Hematopoietic multipotent progenitor cell (in vitro differentiated cells): Measurements from ENCODE around the gene LIPI. TPM values are rescaled to one million over a fixed set of nuclear protein-coding genes. Genes with fewer than 3 reads are reported as not detected.
"Not testable (repeated sequence)": the region's sequence is repeated elsewhere in the genome, so short reads cannot be mapped to it uniquely, and the experiment has no call there.

Experiments used
- DNase-seq, 3 donors: peaks; one replicate each; pipeline ENCODE4 v3.0.0-alpha.2; 2011 to 2015; ENCODE audit warnings: low read depth in 2 of 3, low spot score in 2 of 3
- total RNA-seq: library from RNA; depleted of rRNA; stranded (reverse); fragments of >200 nt; gene quantifications from one replicate; pipeline ENCODE4 v1.2.3, GENCODE V29; 2012

LIPI gene
- not detected for total RNA-seq

DNA sequence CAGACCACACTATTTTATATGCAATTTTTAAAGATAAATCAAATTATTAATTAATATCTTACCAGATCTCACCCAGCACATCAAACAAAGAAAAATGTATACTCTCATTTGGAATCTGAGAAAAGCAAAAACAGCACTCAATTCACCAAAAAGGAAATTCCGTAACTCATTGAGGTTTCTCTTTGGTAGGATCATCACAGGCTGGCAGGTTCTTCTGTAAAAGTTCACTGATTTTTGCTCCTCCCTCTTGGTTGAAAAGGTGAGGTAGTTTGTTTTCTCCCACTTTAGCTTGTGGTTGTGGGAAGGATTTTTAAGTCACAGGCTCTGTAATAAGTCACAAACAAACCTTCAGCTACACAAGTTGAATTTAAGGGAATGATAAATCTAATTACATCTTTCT, at the start of gene LIPI:
Gene LIPI, minus strand, starts transcription at position 218 of the 400 bp plus-strand sequence. Its CDS starts 110 bp downstream, at position 108.
- no peak for DNase-seq

DNA sequence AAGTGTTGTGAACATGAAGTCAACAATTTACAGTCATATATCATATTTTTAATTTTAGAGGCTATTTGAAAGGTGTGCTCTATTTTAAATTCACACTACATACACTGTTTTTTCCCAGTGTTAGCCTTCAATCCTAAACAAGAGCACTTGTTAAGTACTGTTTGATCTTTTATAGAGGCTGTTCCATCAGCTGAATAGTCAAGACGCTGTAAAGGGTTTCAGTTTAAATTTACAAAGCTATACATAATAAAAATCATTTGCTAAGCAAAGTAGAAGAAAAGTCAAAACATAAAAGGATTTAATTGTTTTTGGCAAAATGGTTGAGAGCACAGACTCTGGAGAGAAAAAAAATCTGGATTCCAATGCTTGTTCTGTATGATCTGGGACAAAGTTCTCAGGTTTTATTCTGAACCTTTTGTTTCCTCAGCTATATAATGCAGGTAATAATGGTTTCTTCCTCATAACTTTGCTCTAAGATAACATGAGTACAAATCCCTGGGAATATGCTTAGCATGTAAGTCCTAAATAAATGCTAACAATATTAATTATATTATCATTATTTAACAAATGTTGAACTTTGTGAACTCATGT, 49.5 kb upstream of the LIPI start:
- no peak for DNase-seq

DNA sequence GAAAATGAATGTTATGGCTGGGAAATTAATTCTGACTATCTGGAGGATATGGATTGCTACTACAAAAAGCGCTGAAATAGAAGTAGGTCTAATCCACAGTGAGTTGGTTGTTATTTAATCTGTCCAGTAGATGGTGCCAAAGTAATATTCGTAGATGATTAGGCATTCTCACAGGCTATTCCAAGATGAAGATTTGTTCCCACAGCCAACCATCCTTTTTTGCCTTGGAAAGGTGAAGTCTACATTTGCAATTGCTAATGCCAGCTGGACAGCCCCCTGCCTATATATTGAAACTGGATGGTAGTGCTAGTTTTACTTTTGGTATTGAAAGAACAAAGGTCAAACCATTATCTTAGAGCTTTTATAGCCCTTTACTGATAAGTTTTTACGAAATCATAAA, 49.0 kb upstream of the LIPI start:
- DNase-seq: peak in 2 of 3 donors; percentile 29 to 62

DNA sequence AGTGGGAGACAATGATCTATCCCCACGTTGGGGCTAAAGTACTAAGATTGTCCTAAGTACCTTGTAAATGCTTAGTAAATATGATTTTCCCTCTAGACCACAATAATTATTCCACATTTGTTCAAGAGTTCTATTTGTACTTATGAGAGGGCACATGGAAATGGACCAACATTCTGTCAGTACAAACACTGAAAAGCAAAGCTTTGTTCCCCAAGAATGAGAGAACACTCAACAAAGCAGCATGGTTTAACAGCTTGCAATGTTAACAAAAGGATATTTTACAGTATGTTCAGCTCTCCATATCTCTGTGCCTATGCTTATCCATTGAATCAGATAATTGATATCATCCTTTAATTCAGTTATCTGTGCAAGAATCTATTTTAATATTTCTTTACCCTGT, 40.6 kb upstream of the LIPI start:
- DNase-seq: no peak

DNA sequence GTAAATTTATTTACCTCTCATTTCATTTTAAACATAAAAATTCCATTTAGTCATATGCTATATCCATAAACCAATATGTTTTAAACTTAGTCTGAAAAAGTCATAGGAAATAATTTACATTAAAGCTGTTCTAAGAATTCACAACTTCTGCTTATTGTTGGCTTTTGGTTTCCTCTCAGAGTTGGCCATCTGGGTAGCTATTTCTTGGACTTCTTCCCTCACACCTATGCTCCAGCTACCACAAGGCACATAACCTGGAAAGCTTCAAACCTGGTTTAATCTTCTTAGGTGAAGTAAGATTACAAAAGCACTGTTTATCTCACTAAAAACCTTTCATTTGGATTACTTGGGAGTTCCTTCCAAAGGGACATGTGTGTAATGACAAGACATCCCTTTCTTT, 35.0 kb upstream of the LIPI start:
- peak in 1 of 3 donors; percentile 41 for DNase-seq

DNA sequence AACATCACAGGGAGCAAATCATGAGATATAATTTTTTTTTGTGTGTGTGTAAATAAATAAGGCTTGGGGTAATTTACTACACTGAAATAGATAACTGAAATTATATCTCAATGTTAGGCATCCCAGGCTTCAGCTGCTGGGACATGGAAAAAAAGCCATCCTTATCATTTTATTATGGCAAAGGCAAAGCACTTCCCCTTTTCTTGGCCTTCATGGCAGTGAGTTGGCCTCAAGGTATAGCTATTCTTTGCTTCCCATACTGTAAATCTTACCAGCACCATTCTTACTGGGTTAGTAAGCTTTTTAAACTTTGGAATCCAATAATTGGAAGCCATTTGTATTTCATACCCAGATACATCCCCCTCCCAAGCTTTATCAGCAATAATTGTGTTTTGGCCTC, 34.2 kb upstream of the LIPI start:
- no peak for DNase-seq

DNA sequence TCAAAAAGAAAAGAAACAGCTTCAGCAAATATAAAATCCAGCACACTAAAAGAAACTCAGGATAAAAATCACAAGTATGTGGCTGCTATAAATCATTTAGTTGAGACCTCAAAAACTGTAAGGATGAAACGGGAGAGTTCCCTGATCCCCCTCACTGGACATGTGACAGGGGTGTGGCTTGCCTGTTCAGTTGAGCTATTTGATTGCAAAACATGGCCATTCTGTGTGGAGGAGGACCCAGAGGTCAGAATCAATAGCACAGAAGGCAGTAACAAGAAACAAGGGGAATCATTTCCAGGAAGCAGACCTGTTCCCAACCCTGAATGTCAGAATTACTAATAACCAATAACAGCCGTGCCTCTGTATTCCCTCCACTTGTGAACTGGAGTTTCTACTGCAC, 33.1 kb upstream of the LIPI start:
- DNase-seq: no peak

DNA sequence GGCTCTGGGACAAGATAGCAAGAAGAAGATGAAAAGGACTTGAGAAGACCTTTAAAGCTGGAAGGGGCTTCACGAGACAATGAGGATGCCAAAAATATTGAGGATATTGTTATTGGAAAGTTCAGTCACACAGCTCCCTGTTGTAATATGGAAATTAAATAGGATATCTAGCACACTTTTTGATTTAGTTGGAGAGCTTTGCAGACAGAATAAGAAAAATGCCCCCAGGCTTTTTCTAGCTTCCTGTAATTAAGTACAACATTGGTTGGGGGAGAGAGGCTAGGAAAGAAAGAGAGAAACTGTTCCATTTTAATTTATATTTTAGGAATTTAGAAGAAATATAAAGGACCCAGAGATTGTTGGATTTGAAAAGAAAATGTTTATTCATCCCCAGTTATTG, 32.7 kb upstream of the LIPI start:
- no peak for DNase-seq

DNA sequence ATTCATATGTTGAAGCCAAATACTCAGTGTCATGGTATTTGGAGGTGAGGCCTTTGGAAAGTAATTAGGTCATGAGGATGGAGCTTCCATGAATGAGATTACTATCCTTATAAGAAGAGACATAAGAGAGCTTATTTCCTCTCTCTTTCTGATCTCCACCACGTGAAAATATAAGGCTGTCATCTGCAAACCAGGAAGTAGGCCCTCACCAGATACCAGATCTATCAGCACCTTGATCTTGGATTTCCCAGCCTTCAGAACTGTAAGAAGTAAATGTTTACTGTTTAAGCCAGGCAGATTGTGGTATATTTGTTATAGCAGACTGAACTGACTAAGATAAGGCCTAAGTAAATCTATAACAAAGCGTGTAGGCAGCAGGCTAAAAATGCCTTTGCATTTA, 30.5 kb upstream of the LIPI start:
- peak in 1 of 3 donors; percentile 36 for DNase-seq

DNA sequence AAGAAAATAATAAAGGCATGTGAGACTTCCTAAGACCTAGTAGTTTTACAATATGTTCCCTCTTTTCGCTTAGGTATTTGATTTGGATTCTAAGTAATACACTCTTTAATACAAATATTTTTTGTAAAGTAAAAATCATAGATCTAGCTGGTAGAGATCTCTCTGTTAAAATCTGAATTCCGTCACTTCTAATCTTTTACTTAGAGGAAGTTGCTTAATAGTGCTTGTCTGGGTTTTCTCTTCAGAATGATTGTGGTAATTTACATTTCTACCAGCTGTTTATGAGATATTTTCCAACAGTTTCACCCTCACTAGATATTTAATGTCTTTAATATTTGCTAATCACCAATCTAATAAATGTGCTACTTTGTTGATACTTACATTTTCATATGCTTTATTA, 28.5 kb upstream of the LIPI start:
- peak in 1 of 3 donors; percentile 8 for DNase-seq

DNA sequence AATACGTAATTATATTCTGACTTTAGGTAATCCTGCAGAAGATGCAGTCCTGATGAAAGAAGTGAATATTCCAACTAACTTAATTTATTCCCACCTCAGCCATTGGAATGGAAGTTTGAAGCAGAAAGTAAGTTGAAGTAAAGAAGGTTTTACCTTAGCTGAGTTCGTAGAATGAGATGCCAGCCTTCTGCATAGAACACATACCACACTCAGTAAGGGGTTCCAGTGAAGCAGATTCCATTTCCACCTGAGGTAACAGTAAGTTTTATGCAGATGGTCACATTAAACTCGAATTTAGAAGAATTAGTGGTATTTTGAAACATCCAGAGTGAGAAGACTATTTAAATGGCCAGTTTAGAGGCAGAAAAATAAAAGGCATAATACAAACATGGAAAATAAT, 25.4 kb upstream of the LIPI start:
- DNase-seq: no peak

DNA sequence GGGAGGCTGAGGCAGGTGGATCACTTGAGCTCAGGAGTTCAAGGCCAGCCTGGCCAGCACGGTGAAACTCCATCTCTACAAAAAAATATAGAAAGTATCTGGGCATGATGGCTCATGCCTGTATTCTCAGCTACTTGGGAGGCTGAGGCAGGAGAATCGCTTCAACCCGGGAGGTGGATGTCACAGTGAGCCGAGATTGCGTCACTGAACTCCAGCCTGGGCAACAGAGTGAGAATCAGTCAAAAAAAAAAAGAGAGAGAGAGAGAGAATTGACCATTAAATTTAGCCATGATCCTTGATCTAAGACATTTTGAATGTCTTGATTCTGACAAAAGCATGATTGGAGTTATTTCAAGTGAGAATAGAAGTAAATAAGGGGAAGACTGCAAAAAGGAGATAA, 24.3 kb upstream of the LIPI start:
- no peak for DNase-seq

DNA sequence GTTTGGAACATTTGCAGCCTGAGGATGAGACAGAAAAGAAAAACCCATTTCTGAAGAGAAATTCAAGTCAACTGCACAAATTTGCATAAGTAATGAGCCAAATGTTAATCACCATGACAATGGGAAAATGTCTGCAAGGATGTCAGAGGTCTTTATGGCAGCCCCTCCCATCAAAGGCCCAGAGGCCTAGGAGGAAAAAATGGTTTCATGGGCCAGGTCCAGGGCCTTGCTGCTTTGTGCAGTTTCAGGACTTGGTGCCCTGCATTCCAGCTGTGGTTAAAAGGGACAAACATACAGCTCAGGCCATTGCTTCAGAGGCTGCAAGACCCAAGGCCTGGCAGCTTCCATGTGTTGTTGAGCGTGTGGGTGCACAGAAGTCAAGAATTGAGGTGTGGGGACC, 18.6 kb upstream of the LIPI start:
- DNase-seq: no peak

DNA sequence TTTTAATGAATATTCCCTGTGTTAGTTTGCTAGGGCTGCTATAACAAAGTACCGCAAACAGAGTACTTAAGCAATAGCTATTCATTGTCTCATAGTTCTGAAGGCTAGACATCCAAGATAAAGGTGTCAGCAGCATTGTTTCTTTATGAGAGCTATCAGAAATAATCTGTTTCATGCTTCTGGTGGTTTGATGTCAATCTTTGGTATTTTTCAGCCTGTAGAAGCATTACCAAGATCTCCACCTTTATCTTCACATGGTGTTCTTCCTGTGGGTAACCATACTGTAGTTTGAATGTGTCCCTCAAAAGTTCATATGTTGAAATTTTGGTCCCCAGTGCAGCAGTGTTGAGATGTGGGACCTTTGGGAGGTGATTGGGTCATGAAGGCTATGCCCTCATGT, 12.6 kb upstream of the LIPI start:
- DNase-seq: no peak

DNA sequence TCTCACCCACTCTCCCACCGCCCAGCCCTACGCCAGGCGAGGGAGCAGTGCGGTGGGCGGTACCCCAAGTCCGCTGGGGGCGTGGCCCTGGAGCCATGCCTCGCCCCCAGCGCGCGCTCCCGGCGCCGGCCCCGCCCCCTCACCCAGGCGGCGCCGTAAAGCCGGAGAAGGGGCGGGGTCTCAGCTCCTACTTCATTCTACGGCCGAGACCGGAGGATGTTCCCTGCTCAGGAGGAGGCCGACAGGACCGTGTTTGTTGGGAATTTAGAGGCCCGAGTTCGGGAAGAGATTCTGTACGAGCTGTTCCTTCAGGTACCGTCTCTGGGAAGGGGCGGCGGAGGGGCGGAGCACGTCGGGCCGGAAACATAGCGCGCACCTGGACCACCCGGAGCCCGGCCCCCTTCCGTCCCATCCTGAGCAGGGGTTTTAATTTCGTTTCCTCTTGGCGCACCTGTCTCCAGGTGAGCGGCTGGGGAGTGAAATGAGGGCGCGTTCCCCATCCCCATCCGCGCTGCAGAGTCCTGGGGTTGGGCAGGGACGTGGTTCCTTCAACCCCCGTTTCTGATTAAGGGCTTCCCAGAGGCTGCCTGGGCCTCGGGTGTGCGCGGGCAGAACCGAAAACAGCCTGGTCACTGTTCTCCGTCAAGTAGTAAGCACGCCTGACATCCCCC, 5.4 kb upstream of the LIPI start, which contains the start of gene RBM11:
Gene RBM11, plus strand, starts transcription at position 187 of the 671 bp plus-strand sequence. Its CDS starts 30 bp downstream, at position 217.
- DNase-seq: peak; percentile 66 to 90 (median 87)

DNA sequence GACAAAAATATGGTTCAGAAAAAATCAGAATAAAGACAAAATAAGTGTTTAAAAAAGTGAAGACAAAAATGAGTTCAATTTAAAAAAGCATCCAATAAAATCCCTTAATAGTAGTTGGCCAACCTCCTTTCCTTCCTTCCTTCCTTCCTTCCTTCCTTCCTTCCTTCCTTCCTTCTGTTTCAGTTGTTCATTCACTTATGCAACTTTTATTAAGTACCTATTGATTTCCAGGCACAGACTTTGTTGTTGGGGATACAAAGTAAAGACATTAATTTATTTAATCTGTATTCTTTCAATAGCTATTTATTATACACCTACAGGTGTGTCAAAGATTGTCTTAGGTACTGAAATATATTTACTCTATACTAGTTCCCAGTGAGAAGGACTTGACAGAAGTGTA, 2.4 kb upstream of the LIPI start:
- no peak for DNase-seq

DNA sequence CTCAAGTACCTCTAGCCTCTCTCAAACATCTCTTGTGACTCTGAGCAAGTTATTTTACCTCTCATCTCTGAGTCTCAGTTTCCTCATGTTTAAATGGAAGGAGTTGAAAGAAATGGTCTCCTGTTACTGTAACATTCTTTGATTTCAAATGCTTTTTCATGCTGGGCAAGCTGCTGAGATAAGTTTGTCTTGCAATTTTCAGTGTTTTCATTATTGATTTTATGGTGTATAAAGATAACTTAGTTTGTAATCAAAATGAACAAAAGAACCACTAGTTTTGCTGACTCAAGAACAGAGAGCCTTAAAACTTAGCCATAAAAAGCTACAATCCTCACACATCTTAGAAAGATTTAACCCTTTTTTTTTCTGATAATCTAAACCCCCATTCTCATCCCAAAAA, 4.5 kb downstream of the LIPI start:
- DNase-seq: no peak

DNA sequence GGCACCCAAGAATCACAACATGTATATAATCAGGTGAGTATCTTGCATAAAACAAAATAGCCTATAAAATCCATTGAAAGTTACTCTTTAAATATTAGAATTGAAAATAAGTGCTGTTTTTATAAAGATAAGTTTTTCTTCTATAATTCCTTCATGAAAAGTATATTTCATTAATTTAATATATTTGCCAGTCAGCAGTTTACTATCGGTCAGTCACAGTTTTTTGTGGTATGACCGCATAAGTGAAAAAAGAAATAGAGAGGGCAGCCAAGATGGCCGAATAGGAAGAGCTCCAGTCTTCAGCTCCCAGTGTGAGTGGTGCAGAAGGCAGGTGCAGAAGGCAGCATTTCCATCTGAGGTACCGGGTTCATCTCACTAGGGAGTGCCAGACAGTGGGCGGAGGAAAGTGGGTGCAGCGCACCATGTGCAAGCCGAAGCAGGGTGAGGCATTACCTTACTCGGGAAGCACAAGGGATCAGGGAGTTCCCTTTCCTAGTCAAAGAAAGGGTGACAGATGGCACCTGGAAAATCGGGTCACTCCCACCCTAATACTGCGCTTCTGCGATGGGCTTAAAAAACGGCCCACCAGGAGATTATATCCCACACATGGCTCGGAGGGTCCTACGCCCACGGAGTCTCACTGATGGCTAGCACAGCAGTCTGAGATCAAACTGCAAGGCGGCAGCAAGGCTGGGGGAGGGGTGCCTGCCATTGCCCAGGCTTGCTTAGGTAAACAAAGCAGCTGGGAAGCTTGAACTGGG, 44.1 kb downstream of the LIPI start:
- DNase-seq: not testable (repeated sequence)

DNA sequence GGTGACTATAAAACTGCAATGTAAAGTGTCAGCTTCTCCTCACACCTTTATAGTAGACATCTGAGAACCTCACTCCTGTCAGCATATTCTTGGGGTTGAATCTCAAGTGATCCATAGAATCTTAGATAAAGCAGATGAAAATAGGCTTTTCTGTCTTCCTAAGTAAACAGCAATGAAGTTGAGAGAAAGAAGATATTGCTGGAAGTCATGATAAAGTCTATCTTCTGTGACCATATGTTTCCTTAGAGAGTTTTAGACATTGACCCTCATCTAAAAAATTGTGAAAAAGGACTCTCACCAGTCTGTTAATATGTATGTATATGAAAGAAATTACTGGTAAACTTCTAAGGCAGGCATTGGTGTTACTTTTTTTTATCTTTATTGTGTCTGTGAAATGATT, 66.8 kb downstream of the LIPI start:
- no peak for DNase-seq

DNA sequence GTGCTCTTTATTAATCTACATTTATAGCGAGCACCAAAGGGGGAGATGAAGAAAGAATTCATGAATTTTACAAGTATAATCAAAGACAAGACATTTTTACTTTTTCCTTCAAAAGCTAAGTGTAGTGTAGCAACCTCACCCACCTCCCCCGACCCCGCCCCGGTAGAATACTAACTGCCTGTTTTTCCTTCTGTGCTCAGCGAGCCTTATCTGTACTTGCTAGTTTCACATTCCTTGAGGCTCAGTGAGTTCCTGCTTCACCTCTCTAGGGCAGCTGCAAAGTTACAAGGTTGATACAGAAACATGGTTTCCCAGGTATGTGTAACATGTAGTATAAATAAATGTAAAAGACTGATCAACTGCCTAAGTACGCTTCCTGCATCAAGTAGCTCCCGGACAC, 86.5 kb downstream of the LIPI start:
- no peak for DNase-seq

DNA sequence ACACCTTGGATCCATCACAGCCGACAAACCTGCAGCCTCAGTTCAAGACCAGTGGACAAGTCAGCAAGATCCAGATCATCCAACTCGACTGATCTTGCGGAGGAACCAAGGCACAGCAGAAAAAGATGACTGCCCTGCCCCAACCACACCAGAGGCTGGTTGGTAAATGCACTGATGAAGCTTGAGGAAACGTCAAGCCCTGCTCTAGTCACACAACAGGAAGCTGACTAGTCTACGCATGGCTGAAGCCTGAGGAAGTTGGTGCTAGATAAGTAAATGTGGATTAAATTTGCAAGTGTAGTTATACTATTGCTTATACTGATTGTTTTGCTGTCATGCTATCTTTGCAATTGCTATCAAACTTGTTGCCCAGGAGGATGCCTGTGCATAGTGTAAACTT, 89.0 kb downstream of the LIPI start:
- DNase-seq: no peak
